HG02571 (cell line): ENCODE measurements around the gene CDHR2.
"Not testable (repeated sequence)": the region's sequence is repeated elsewhere in the genome, so short reads cannot be mapped to it uniquely, and the experiment has no call there.

Source experiments
- ATAC-seq: cut with Tn5 transposase; IDR thresholded peaks from one replicate; pipeline ENCODE4 v1.9.1; 2021; ENCODE audit warnings: mild to moderate bottlenecking, moderate library complexity; ENCODE audit not compliant: unreplicated experiment

CDHR2 gene

DNA sequence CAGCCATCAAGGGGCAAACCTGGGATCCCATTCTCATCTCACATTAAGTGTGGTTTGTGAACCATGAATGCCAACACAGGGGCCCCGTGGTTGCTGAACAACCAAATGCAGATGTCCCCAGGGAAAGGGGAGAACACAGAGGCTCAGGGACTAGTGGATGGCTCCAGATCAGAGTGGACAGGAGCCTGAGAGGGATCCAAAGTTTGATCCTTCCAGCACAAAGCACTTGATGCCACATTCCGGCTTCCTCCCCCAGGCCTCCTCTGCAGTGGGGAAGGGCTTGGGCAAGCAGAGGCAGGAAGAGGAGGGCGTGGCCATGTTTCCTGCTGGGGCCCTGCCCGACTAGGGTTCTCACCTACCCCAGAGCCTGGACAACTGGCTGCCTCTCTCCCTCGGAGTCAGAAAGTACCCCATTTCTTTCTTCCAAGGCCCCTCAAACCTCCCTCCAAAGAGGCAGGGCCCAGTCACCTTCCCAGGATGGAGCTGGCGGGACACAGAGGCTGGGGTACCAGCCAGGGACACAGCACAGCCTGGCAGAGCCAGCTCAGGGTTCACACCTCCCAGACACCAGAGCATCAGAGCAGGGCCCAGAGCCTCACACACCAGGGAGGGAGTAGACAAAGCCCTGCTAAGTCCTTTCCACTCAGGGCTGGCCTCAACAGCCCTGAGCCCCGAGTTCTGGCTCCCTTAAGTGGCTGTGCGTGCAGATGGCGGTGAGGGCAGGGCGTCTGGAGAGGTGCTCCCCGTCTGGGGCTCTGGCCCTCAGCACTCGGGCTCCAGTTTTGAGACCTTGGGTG is 7.6 kb upstream of the CDHR2 start:
- ATAC-seq = no peak

DNA sequence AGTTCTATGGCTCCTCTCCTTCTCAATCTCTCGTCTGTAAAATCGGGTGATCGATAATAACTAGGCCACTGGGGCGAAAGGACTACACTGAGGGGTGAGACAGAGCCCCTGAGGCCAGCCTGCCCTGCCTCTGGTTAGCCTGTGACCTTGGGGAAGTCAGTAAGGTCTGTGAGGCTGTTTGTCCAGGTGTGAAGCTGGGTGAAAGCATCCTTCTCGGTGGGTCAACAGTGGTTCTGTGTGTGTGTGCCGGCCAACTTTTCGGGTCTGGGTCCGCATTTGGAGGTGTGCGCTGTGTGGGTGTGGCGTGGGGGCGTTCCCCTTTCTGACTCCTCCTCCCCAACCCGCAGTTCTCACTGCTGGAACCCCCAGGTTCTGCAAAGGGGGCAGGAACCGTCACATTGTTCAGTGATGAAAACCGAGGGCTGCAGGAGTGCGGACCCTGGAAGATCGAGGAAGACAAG is 7.0 kb upstream of the CDHR2 start:
- no peak for ATAC-seq

DNA sequence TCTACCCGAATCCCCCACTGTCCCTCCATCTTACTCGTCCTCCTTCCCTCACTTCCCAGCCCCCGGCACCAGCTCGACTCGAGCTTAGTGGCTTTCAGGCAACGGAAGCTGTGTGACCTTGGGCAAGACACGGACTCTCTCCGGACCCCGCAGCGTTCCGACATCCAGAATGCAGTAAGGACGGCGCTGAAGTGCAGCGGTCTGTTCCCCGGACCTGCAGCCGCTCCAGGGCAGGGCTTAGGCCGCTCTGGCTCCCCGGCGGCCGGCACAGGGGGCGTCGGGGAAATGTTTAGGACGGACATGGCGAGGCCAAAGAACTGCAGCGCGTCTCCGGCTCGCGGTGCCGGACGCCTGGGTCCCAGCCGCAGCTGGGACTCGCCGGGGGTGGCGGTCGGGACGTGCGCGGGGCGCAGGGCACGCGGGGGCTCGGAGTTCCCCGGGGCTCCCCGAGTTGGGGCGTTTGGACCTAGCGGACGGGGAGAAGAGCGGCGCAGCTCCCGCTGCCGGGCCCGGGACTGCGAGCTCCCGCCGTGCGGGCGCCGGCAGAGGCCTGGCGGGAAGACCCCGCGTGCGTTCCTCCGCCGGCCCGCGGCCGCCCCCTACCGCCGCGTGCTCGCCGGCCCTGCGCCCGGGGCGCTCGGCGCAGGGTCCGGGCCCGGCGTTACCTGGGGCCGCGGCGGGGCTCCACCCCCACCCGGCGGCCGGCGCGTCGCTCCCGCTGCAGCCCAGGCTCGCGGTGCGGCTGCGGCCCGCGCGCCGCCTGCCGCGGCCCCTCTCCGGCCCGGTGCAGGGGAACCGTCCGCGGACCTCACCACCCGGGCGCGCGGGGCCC is 6.3 kb upstream of the CDHR2 start:
- ATAC-seq = peak; percentile 43

DNA sequence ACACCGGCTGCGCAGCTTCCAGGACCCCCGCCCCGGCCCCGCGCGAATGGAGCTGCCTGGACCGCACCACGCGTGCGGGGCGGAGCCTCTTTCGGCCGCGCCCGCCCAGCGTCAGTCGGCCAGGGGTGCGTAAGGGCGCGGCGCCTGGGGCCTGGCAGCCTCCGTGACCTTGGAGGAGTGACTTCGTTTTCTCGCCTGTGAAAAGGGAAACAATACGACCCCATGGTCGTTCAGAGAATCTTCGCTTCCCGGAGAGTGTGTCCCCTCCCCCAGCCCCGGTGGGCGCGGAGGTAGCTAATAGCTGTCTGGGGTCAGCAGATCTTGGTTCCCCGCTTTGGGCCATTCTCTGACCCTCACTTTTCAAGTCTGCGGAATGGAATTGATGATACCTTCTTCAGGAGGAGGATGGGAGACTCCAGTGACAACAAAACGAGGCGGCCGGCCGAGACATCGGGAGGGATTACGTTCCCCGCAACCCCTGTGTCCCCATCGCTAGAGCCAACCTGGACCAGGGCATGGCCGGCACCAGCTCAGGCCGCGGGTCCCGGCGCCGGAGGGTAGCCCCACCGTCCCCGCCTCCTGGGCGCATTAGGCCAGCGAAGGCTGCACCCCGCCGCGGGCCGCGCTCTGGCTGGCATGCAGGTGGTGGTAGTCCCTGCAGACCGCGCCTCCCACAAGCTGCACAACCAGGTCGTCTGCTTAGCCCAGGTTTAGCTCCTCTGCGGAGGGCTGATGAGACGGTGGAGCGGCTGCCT is 5.5 kb upstream of the CDHR2 start:
- ATAC-seq = peak; percentile 74

DNA sequence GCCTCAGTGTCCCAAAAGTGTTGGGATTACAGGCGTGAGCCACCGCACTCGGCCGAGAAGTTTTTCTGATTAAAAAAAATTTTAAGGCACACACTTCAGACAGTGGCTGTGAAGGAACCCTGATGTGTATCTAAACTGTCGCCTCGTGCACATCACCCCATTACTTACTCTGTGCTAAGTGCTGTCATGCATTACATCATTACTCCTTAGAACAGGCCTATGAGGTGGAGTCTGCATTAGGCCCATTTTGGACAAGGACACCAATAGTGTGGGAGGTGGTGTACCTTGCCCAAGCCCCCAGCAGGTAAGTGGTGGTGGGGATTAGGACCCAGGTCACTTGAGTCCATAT is 3.8 kb upstream of the CDHR2 start:
- ATAC-seq = no peak

DNA sequence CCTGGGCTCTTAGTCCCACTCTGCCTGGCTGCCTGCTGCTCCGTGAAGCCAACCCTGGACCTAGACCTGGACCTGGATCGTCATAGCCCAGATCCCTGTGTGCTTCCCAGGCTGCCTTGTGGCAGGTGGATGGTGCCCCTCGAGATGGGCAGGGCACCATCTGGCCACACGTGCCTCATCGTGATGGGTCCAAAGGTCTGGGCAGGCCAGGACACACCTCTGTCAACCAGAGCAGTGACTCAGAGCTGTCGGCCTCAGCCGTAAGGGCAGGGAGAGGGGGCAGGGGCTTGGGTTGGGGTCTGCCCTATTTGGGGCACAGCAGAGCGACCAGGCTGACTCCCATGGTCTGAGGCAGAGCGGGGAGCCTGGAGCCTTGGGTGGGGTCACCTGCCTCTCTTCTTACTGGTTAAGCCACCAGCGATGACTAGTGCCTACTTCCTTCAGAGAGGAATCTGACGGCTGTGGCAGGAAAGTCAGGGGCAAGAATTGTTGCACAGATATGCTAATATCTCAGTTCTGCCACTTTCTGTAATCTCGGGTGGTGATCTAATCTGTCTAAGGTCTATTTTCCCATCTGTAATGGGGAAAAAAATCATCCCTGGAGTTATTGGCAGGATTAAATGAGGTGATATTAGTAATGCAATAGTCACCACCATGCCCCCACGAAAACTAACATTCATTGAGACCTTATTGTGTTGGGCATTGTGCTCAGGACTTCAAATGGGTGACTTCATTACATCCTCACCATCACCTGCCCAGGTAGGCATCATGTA is 3.2 kb upstream of the CDHR2 start:
- ATAC-seq = no peak

DNA sequence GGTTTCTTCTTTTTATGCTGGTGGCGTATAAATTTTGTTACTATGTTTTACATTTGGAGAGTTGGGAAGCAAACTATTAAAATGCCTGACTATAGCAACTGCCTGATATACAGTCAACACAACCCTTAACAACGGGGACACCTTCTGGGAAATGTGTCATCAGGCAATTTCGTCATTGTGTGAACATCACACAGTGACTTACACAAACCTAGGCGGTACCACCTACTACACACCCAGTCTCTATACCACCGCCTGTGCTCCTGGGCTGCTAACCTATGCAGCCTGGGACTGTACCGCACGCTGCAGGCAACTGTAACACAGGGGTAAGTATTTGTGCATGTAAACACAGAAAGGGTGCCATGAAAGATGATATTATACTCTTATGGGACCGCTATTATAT is 1.3 kb upstream of the CDHR2 start:
- ATAC-seq = no peak

DNA sequence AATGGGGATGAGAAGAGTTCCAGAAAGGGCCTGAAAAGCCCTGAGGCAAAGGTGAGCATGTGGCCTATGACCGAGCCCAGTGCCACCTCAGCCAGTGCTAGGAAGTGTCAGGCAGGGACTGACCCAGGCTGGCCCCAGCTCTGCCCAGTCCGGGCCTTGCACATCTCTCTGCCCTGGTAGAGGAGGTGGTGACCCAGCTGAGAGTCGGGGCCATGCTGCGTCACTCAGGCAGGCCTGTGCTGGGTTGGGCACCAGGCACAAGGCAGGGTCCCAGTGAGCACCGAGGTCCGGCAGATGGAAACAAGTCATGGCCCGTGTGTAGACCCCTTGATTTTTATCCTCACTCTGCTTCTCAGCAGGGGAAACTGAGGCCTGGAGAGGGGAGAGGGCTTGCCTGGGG is 729 bp downstream of the CDHR2 start:
- ATAC-seq = no peak

DNA sequence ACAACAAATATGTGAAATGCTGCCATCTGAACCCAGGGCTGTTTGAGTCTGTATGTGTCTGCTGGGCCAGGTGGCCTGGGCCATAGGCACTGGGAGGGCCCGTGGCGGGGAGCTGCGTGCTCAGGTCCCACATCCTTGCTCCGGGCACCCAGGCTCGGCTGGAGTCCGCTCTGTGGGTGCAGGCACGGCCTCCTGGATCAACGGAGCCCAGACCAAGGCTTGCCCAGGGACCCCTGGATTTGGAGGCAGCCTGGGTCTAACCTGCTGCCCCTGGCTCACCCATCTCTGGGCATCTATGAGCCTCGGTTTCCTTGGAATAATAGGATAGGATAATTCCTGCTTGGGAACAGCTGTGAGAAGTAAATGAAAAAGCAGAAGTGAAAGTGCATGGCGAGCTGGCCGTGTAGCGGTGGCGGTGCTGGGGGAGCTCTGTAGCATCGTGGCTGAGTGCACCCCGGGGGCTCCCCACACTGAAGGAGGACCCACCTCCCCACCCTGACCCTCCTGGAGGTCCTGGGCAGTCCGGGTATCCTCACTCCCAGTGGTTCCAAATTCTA is 1.2 kb downstream of the CDHR2 start:
- no peak for ATAC-seq

DNA sequence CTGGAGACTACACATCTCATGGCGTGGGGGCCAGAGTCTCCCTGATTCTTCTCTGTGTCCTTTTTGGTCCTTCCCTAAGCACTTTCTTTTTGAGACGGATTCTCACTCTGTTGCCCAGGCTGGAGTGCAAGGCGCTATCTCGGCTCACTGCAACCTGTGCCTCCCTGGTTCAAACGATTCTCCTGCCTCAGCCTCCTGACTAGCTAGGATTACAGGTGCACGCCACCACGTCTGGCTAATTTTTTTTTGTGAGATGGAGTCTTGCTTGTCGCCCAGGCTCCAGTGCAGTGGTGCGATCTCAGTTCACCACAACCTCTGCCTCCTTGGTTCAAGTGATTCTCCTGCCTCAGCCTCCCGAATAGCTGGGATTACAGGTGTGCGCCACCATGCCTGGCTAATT is 1.8 kb downstream of the CDHR2 start:
- not testable (repeated sequence) for ATAC-seq

DNA sequence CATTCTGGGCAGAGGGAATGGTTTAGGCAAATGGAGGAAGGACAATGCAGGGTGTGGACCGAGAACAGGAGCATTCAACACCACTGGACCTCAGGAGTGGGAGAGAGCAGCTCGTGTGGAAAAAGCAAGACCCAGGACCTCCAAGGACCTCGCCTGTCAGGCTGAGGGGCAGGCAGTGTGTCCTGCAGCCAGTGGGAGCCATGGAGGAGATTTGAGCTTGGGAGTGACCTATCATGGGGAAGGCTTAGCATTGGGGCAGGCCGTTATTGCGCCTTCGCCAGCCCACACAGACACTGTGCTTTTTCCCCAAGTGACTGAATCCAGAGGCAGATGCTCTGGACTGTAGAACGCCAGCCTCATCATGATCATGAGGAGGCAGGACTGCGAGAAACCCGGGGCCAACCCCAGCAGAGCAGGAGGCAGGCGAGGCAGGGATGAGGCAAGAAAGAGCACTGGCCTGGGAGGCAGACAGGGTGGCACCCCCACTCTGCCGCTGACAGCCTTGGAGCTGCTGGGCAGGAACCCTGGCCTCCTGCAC is 3.3 kb downstream of the CDHR2 start:
- ATAC-seq = no peak

DNA sequence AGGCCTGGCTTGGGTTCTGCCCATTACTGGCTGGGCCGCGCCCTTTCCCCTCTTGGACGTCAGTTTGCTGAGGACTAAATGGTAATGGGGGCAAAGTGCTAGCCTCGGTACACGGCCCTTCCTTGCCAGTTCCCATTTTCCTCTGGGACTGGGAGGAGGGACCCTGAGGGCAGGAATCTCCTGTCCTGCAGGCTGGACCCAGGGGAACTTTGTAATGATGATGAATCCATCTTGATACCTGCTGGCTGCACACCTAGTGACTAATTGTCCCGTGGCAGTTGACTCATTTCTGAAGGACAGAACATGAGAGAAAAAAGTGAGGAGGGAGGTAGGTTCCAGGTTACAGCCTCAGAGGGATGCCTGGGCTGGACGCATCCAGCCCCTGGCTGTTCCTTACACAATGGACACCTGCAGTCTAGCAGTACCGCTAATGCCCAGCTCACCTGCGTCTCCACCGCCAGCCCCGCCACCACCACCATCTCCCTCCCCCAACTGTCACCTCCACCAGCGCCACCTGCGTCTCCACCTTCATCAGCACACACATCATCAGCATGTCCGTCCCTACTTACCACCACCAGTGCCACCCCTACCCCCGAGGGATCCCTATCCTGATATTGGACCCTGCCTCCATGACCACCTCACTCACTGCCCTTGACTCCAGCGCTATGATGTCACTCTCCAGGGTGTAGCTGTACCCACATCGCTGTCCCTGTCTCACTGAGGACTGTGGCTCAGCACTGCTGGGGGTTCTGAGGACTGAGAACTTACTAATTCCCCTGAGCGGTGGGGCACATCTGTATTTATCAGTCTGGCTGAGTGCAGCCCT is 4.3 kb downstream of the CDHR2 start:
- no peak for ATAC-seq

DNA sequence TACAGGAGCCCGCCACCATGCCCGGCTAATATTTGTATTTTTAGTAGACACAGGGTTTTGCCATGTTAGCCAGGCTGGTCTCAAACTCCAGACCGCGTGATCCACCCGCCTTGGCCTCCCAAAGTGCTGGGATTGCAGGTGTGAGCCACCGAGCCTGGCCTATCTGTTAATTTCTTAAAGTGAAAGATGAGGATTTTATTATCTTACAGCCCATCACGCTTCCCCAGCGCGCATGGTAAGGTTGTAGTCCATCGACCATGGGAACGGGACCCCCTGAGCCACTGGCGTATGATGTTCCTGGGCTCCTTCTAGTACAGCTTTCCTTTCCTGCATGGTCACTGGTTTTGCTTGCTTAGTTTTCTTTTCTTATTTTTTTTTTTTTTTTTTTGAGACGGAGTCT is 8.7 kb downstream of the CDHR2 start:
- no peak for ATAC-seq

DNA sequence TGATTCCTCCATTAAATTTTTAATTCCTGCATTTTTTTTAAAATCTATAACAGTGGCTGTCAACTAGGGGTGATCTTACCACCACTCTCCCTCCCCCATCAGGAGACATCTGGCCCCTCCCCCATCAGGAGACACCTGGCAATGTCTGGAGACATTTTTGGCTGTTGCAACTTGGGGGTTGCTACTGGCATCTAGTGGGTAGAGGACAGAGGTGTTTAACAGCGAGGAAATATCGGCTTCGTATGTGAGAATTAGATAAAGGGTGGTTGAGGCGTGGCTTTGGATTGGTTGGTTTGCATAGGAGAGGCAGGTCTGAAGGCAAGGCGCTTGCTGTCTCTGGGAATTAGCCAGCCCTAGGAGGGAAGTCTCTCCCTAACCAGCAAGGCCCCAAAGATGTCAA is 10.5 kb downstream of the CDHR2 start:
- no peak for ATAC-seq

DNA sequence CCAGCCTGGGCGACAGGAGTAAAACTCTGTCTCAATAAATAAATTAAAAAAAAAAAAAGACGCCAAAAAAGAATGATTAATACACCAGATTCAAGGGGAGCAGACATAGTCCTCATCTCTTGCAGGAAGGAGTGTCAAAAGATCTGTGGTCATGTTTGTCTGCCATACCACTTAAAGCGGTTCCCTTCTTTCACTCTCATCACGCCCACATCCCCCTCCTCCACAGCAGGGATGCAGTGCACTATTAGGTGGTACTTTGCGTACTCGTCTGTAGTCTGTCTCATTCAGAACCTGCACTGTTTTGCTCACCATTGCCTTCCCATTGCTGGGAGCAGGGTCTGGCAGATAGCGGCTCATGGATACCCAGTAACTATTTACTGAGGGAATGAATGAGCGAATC is 11.2 kb downstream of the CDHR2 start:
- ATAC-seq = no peak

DNA sequence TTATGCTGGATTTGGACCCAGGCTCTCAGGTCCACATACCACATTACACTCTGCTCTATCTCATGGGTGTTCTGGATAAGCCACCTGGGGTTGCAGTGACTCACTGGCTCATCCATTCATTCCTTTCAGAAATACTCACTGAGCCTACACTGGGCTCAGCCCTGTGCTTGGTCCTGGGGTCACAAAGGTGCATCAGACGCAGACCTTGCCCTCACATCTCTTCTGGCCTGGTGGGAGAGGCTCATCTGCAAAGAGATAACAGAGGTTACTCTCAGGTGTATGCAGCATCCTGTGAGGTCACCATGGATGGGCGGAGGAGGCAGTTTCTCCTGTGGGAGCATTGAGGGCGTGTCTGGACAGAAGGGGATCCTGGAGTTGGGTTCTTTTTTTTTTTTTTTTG is 12.1 kb downstream of the CDHR2 start:
- ATAC-seq = no peak

DNA sequence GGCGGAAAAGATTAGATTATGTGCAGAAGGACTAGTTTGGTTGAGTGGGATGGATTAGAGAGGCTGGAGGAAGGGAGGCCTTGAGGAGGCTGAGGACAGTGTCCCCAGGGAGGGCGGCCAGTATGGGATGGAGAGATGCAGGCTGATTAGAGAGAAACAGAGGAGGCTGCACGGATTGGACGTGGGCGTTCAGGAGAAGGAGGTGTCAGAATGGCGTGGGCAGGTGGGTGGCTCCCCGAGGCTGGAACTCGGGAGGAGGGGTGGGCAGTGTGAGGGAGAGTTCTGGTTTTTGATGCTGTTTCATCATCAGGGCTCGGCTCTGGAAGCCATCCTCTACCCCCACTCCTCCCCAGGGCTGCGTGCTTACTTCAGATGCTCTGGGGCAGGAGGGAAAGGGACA is 13.0 kb downstream of the CDHR2 start:
- ATAC-seq = no peak

DNA sequence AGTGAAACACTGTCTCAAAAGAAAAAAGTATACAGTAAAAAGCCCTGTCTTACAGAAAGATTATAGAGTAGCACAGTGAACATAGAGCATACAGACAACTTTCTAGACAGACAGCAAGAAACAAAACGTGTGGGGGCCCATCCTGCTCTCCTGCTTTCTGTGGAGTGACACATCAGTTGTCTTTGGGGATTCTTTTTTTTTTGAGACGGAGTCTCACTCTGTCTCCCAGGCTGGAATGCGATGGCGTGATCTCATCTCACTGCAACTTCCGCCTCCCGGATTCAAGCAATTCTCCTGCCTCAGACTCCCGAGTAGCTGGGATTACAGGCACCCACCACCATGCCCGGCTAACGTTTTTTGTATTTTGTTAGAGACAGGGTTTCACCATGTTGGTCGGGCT is 14.9 kb downstream of the CDHR2 start:
- ATAC-seq = no peak

DNA sequence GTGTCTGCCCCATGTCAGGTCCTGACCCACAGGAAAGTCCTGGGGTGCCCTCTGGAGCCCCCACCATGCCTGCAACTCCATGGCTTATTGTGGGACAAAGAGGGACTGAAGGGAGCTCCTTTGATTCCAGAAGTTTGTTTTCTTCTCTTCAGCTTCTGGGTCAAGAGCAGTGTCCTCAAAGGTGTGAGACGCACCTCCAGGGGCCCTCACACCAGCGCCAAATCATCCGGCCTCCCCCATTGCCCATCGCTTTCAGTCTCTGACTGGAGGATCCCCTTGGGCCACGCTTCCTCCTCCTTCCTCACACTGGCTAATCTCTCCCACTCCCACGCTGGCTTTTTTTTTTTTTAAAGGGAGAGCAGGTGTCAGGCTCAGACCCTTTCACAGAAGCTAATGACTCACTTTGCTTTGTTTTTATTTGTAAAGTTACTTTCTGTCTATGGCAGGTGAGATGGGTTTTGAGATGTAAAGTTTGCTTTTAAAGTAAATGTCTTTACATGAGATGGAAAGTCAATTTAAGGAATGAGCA is 16.7 kb downstream of the CDHR2 start:
- no peak for ATAC-seq
